ENCODE results near the gene RASGEF1B. TPM values are rescaled to one million over a fixed set of nuclear protein-coding genes. Genes with fewer than 3 reads are reported as not detected.

RASGEF1B gene
- total RNA-seq, 2 experiments from 2014 or later = 5.7 to 12.6 TPM

- DNase-seq (ENCODE audit: low spot score) = no peak
- Histone ChIP-seq H3K9me3 (ENCODE audit: low read length) (no peaks in the 10 kb centered on the region), H3K9me2 (ENCODE audit: insufficient read depth, low read length) (no peaks in the 10 kb centered on the region), H3K27ac (ENCODE audit: low read depth, low read length, poor library complexity, severe bottlenecking) (no peak overlapping the region), H3K4me1 (ENCODE audit: insufficient read depth, low read length, poor library complexity, severe bottlenecking) (peaks cover 16% of the 10 kb centered on the region), H2AFZ (ENCODE audit: low read length) (no peak overlapping the region; the same call in 1 of the 2 replicates), H3K36me3 (ENCODE audit: insufficient read depth, low read length) (no peaks in the 10 kb centered on the region), H3K79me2 (ENCODE audit: insufficient read depth, low read depth, low read length) (no peaks in the 10 kb centered on the region), H3K4me2 (ENCODE audit: low read length) (no peak overlapping the region), H3K4me3 (ENCODE audit: low read depth, low read length, poor library complexity, severe bottlenecking) (no peak overlapping the region), H4K20me1 (ENCODE audit: insufficient read depth, low read length) (no peaks in the 10 kb centered on the region)
- ChIA-PET CTCF (ENCODE audit: unreplicated experiment) (no interaction called here), POLR2A (interaction anchor here (0.7 kb wide), 1 partner anchor 9 kb away, joined by 4 read pairs; no protein-coding TSS in a partner anchor)
- intact Hi-C loops (cut with micrococcal nuclease; ENCODE audit: unreplicated experiment) = no loop called here
- no peak for TF ChIP-seq EZH2phosphoT487 (IDR thresholded peaks at IDR 0.05; ENCODE audit: borderline replicate concordance, low read depth, low read length)
- no peak for TF ChIP-seq CTCF (conservative IDR thresholded peaks at IDR 0.05; ENCODE audit: low read length)
- BruUV-seq (replicated peaks) = no TSS peak
These were observed 53.1 kb downstream of the RASGEF1B start for GRCh38 chr4:81418572-81418971.

GRCh38 chr4:81412946-81413495 is 58.7 kb downstream of the RASGEF1B start:
- CTCF ChIA-PET (ENCODE audit: unreplicated experiment) = no interaction called here
- H2AFZ ChIP-seq (ENCODE audit: low read length) = no peak overlapping the region
- H3K79me2 ChIP-seq (ENCODE audit: insufficient read depth, low read depth, low read length) = no peaks in the 10 kb centered on the region

More at GRCh38 chr4:81412946-81413495, 58.7 kb downstream of the RASGEF1B start:
- BruUV-seq (replicated peaks) = no TSS peak
- no peak for TF ChIP-seq CTCF (conservative IDR thresholded peaks at IDR 0.05; ENCODE audit: low read length)
- TF ChIP-seq EZH2phosphoT487 (IDR thresholded peaks at IDR 0.05; ENCODE audit: borderline replicate concordance, low read depth, low read length) = no peak
- no peaks in the 10 kb centered on the region for H3K36me3 ChIP-seq (ENCODE audit: insufficient read depth, low read length)
- H3K27ac ChIP-seq (ENCODE audit: low read depth, low read length, poor library complexity, severe bottlenecking) = no peak overlapping the region
- no peaks in the 10 kb centered on the region for H4K20me1 ChIP-seq (ENCODE audit: insufficient read depth, low read length)
- POLR2A ChIA-PET = interaction anchor here (0.9 kb wide), 1 partner anchor 469 kb away, joined by 4 read pairs; no protein-coding TSS in a partner anchor
- H3K9me2 ChIP-seq (ENCODE audit: insufficient read depth, low read length) = no peaks in the 10 kb centered on the region
- H3K9me3 ChIP-seq (ENCODE audit: low read length) = no peaks in the 10 kb centered on the region
- no peak overlapping the region for H3K4me3 ChIP-seq (ENCODE audit: low read depth, low read length, poor library complexity, severe bottlenecking)
- intact Hi-C loops (cut with micrococcal nuclease; ENCODE audit: unreplicated experiment) = no loop called here
- no peaks in the 10 kb centered on the region for H3K4me1 ChIP-seq (ENCODE audit: insufficient read depth, low read length, poor library complexity, severe bottlenecking)
- DNase-seq (ENCODE audit: low spot score) = no peak
- H3K4me2 ChIP-seq (ENCODE audit: low read length) = no peak overlapping the region

Measured in OCI-LY7 (cell line).